ENCODE data around the gene MAP7. TPM values are rescaled to one million over a fixed set of nuclear protein-coding genes. Genes with fewer than 3 reads are reported as not detected.

Gene MAP7
- total RNA-seq, 2 experiments from 2014 or later: 0.94 to 1.1 TPM

DNA sequence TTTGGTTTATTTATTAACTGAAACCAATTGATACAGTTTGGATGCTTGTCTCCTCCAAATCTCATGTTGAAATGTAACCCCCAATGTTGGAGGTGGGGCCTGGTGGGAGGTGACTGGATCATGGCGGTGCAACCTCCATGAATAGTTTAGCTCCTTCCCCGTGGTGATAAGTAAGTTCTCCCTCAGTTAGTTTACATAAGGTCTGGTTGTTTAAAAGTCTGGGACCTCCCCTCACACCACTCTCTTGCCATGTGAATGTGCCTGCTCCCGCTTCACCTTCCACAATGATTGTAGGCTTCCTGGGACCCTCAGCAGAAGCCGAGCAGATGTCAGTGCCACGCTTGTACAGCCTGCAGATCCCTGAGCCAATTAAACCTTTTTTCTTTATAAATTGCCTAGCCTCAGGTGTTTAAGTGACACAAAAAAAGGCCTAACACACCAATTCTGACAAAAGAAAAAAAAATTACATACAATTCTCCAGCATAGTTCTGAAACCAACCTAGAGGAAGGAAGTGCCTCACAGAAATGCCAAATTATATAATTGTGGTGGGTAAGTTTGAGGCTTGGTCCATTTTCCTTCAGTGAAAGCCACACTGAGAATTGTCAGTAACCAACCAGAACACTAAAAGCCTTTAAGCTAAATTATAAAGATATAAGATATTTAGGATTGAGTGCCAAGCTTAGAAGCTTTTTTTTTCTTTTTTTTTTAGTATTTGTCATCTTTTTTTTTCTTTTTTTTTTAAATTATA is 15.0 kb downstream of the MAP7 start:
- CTCF ChIA-PET: interaction anchor here (1.2 kb wide), 1 partner anchor 32 kb away, joined by 3 read pairs; no protein-coding TSS in a partner anchor
- POLR2A ChIA-PET: no interaction called here

DNA sequence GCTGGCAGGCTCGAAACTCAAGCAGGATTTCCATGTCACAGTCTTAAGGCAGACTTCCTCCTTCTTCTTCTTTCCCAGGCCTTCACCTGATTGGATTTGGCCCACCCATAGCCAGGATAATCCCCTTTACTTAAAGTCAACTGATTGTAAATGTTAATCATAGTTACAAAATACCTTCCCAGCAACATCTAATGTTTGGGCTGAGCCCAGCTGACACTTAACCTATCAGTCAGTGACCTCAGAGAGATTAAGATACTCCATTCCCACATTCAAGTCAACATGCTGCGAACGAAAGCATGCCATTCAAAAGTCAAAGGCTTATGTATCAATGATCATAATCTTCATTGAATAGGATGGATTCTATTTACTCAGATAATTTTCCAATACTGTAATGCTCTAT is 16.0 kb downstream of the MAP7 start:
- ChIA-PET CTCF (interaction anchor here (1.2 kb wide), 1 partner anchor 33 kb away, joined by 3 read pairs; no protein-coding TSS in a partner anchor), POLR2A (no interaction called here)

GRCh38 chr6:136533487-136533886 is 16.7 kb downstream of the MAP7 start:
- ChIA-PET CTCF (no interaction called here), POLR2A (no interaction called here)

- CTCF ChIA-PET: no interaction called here
- POLR2A ChIA-PET: no interaction called here
These were observed 18.2 kb downstream of the MAP7 start for GRCh38 chr6:136532030-136532429.

- CTCF ChIA-PET: no interaction called here
These were observed 20.5 kb downstream of the MAP7 start for GRCh38 chr6:136529710-136530109.

DNA sequence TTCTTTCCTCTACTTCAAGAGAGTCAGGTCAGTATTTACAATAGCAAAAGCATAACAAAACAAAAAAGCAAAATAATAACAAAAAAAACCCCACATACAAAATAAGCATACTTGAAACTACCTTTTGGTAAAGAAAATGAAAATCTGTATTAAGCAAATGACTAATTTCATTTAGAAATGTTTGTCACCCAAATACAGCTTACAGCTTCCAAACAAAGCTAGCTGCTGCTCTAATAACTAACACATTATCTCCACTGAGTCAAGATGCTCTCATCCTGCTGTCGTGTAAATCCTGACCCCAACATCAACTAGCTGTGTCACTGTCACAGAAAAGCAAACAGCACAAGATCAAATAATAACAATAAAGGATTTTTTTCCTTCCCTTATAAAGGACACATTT is 21.7 kb downstream of the MAP7 start:
- POLR2A ChIA-PET: no interaction called here
- CTCF ChIA-PET: no interaction called here

More at GRCh38 chr6:136529710-136530109, 20.5 kb downstream of the MAP7 start:
- POLR2A ChIA-PET: no interaction called here

DNA sequence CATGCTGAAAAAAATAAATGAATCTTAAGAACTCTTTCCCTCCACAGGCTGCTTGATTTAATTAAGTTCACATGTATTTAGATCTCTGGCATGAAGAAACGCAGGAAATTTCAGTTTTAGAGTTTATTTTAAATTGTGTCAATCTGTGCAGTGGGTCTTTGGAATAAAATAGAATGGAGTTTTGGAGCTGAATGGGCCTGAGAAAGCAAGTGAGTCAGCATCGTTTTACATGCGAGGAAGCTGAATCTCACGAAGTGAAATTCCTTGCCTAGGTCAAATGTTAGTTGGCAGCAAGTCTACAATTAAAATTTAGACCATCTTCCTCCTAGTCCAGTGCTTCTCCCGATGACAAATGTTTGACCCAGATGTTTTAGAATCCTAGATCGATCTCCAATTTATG is 22.4 kb downstream of the MAP7 start:
- ChIA-PET POLR2A (no interaction called here), CTCF (no interaction called here)

- CTCF ChIA-PET: interaction anchor here (1.6 kb wide), 1 partner anchor 23 kb away, joined by 6 read pairs; the partner anchor contains the start of gene MAP7
- POLR2A ChIA-PET: no interaction called here
These were observed 23.3 kb downstream of the MAP7 start for GRCh38 chr6:136526937-136527336.

- ChIA-PET POLR2A (no interaction called here), CTCF (interaction anchor here (1.6 kb wide), 1 partner anchor 24 kb away, joined by 6 read pairs; the partner anchor contains the start of gene MAP7)
These were observed 23.9 kb downstream of the MAP7 start for GRCh38 chr6:136526196-136526930.

DNA sequence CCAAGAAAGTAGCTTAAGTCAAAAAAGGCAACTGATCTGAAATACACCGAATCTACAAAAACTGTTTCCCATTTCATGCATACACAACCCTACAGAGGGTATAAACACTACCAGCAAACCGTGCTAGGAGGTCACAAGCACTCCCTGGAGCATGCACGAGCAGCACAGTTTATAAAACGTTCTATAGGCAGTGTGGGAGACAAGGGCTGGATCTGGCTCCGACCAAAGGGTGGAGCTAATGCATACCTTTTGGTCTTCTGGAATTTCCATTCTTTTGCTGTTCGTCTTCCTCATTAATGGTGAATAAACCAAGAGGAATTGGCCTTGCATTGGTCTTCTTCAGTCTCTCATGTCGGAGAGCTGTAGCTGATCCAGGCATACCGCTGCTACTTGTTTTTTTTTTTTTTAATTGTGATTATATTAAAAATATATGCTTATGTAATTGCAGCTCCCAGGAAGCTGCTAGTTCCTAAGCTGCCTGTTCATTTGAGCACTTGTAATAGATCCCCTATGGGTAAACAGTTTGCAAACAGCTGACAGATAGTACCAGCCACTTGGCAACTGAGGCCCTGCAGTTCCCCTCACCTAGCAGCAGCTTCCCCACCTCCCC is 24.5 kb downstream of the MAP7 start:
- CTCF ChIA-PET: interaction anchor here (1.6 kb wide), 1 partner anchor 25 kb away, joined by 6 read pairs; the partner anchor contains the start of gene MAP7
- POLR2A ChIA-PET: no interaction called here

GRCh38 chr6:136524936-136525413 is 25.2 kb downstream of the MAP7 start:
- POLR2A ChIA-PET: no interaction called here
- CTCF ChIA-PET: interaction anchor here (1.6 kb wide), 1 partner anchor 25 kb away, joined by 6 read pairs; the partner anchor contains the start of gene MAP7

DNA sequence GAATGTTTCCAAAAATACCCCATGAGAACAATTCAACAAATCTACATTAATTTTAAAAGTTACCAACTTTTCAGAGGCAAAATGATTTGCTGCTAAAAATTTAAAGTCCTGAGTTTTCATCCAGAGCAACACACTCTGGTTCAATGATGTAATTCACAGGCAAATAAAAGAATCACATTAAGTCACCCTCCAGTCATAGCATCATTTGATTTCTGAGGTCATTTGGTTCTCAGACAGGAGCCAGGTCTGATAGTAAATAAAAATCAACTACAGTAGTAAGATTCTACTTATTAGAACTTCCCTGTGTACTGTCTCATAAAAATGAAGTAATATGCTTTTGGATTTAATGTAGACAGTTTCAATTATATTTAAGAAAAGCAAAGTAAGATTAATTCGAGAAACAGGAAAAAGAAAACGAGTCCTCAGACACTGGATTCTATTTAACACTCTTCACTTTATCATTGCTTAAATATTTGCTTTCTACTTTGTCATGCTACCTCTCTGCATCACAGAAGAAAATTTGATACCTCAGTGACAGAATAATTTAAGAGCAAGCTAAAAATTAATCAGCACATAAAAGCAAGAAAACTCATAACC is 25.8 kb downstream of the MAP7 start:
- POLR2A ChIA-PET: no interaction called here
- CTCF ChIA-PET: no interaction called here

DNA sequence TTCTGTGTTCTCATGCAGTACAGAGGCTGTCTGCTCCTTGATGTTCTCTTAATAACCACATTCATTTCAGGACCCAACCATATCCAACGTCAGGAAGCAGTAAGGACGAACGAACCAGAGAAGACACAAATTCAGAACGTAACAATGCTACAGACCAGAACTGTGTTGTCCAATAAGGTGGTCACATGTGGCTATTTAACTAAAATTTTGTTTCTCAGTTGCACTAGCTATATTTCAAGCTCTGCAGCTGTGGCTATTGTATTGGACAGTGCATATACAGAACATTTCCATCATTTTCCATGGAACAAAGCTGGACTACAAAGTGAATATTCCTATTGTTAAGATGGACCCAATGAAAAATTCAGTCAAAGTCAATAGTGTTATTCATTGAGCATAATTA is 27.0 kb downstream of the MAP7 start:
- CTCF ChIA-PET: no interaction called here
- POLR2A ChIA-PET: no interaction called here

DNA sequence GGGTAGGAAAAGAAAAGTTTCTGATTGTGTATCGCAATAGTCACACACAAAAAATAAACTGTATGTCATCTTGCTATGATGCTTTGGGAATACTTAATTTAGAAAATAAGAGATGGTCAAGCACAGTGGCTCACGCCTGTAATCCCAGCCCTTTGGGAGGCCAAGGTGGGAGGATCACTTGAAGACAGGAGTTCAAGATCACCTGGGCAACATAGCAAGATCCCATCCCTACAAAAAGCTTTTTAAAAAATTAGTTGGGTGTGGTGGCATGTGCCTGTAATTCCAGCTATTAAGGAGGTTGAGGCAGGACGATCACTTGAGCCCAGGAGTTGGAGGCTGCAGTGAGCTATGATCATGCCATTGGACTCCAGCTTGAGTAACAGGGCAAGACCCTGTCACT is 27.6 kb downstream of the MAP7 start:
- CTCF ChIA-PET: no interaction called here
- POLR2A ChIA-PET: no interaction called here

DNA sequence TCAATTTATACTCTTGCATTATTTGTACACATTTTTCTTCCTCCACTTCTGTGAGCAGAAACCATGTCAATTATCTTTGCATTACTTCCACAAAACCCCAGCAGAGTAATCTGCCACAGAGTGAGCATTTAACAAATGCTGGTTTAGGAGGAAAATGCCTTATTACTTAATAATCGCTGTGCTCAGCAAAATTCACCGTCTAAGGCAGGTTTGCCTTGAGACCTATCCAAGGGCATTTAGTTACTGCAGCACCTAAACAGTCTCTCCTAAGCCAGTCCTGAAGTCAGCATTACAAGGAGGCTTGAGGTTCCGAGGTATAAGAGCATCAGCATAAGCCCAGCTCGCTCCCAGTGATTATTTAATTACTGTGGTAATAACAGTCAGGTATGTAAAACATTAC is 28.3 kb downstream of the MAP7 start:
- ChIA-PET CTCF (no interaction called here), POLR2A (no interaction called here)

DNA sequence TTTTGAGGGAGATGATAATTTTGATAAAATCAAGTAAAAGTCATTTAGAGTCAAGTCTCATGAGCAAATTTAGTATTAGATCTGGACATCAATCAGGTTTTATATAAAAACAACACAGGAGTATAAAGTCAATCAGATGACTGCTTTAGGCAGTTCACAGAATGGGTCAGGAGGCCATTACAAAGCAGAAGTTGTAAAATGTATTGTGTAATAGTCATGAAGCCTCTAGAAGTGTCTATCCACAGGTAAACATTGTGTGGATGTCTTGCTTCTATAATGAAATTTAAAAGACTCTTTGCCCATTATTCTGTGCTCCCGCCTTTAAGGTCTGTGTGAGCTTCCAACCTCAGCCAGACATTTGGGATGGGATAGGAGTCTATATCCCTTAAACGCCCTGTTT is 28.8 kb downstream of the MAP7 start:
- CTCF ChIA-PET: no interaction called here

DNA sequence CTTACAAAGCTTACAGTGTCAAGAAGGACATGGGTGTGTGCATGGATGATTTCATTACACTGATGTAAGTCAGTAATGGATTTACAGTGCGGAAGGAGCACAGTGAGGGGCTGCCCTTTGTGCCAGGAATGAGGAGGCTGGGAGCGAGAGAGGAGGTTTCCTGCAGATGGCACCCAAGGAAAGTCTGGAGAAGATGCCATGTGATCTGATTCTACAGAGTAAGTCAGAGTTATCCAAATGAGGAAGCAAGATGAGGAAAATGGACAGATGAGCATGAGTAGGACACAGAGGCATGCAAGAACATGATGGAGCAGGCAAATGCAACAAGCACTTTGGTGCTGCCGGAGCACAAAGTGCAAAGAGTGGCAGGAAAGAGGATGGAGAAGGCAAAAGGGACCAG is 29.7 kb downstream of the MAP7 start:
- POLR2A ChIA-PET: no interaction called here
- CTCF ChIA-PET: no interaction called here

More for the DNA sequence above, 28.8 kb downstream of the MAP7 start:
- POLR2A ChIA-PET: no interaction called here

DNA sequence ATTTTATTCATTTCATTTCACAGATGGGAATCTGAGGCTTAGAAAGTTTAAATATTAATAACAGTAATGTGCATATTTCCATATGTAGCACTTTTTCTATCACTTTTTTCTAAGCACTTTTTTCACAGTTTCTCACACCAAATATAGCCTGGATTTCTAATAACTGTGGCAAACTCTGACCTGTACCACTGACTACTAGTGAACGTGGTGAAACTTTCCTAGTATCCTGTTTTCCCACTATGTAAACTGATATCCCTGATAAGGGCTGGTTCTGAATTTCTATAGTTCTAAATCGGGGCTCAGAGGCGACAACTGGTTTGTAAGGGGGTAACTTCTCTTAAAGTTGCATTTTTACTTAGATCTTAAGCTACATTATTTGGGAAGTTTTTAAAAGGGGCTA is 32.6 kb downstream of the MAP7 start:
- ChIA-PET POLR2A (no interaction called here), CTCF (no interaction called here)

DNA sequence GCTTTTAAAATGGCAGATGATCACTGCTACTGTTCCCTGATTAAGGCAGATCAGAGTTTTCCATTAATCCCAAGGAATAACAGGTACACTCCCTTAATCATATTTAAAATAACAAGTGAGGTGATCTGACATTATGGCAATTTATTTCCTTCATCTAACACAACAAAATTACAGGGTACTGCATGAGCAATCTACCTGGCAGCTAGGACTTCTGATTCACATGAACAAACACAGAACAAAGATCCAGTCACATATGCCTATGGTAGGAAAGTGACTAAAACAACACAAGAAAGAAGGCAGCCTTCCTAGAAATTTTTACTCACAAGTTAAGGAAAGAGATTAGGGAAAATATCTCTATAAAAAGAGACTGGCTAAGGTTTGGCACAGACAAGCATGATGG is 33.2 kb downstream of the MAP7 start:
- POLR2A ChIA-PET: no interaction called here
- CTCF ChIA-PET: no interaction called here

DNA sequence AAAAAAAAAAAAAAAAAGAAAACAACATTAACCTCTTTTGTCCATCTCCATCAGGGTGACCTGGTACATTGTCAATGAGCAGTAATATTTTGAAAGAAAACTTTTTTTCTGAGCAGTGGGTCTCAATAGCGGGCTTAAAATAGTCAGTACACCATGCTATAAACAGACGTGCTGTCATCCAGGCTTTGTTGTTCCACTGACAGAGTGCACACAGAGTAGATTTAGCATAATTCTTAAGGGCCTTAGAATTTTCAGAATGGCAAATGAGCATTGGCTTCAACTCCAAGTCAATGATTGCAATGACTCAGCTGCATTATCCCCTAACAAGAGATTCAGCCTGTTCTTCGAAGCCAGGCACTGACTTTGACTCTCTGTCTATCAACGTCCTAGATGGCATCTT is 35.6 kb downstream of the MAP7 start:
- POLR2A ChIA-PET: no interaction called here
- CTCF ChIA-PET: no interaction called here

All from activated CD8-positive, alpha-beta memory T cell treated with anti-CD3 and anti-CD28 coated beads for 36 hours (primary cell).